ENCODE results near the gene CHCHD6.

GRCh38 chr3:126928921-126929474, 225.0 kb downstream of the CHCHD6 start:
- no peak for TF ChIP-seq CTCF (conservative IDR thresholded peaks at IDR 0.05 in 1 of 2, IDR thresholded peaks at IDR 0.05 in 1 of 2; ENCODE audit: extremely low read depth in 1 of 2, insufficient read depth in 1 of 2, low read depth in 1 of 2, low read length in 2 of 2)
- TF ChIP-seq EZH2 (IDR thresholded peaks at IDR 0.05; ENCODE audit: borderline replicate concordance, low read length) = no peak

All from mammary epithelial cell (primary cell).